ENCODE measurements around the gene PINK1.
"Not testable (repeated sequence)": the region's sequence is repeated elsewhere in the genome, so short reads cannot be mapped to it uniquely, and the experiment has no call there.

The PINK1 gene

DNA sequence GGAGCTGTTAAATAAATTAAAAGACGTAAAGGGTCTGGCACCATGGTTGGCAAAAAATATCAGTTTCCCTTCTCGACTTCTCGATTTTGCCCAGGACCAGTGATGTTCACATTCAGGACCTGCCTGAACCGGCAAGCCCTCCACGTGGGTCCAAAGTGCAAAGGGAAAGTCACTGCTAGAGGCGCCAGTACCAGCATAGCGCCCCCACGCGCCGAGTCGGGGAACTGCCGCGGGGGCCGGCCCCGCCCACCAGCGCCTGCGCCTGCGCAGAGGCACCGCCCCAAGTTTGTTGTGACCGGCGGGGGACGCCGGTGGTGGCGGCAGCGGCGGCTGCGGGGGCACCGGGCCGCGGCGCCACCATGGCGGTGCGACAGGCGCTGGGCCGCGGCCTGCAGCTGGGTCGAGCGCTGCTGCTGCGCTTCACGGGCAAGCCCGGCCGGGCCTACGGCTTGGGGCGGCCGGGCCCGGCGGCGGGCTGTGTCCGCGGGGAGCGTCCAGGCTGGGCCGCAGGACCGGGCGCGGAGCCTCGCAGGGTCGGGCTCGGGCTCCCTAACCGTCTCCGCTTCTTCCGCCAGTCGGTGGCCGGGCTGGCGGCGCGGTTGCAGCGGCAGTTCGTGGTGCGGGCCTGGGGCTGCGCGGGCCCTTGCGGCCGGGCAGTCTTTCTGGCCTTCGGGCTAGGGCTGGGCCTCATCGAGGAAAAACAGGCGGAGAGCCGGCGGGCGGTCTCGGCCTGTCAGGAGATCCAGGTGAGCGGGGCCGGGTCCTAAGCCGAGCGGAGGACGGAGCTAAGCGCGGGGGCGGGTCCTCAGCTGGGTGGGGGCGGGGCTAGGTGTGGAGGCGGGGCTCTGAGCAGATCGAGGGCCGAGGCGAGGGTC is at the start of gene PINK1:
PINK1 (plus strand) TSS at position 269 of the 875 bp plus-strand sequence; CDS start at position 360, 91 bp downstream.
- DNase-seq (ENCODE audit: low read depth), result peak; percentile 34

DNA sequence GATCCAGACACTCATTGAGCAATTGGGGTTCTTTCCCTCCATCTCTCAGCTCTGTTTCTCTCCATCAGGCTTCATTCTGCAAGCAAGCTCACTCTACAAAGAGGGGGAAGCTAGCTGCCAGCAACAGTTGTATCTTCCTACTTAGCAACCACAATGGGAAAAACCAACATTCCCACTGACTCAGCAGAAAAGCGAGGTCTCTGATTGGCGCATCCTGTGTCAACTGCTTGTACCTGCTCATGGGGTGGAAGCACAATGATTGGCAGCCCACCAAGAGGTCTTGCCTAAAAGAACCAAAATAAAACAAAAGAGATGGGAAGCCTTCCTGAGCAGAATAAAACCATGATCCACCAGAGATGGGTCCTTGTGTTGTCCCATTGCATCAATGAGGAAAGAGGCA is 48.4 kb upstream of the PINK1 start:
- DNase-seq (ENCODE audit: low read depth), result no peak

DNA sequence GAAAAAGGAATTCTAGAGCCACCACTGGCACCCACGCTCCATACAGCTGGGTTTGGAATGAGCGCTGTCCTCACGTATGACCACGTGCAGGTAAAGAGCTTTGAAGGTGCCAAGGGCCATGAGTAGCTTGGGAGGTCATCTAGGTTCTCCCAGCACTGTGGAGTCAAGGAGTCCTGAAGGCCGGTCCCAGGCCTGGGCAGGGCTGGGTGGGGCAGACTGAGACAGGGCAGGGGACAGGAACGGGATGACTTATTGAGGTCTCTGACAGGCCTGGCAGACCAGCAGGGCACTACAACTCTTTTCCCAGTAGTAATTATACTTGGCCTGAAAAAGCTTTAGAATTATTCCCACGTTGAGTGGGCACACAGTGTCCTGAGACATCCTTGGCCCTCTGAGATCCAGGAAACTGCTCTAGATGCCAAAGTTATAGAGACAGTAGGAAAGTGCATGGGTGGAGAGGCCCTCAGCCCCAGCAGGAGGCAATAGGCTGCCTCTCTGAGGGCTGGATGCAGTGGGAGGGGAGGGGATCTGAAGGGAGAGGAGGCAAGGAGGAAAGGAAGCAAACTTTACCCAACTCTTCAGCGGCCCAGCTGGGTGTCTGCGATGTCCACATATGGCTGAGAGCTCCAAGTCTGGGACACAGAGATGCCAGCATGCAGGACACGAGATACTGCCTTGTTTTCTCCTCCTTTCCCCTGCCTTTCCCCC is 46.2 kb upstream of the PINK1 start:
- DNase-seq (ENCODE audit: low read depth), result no peak

DNA sequence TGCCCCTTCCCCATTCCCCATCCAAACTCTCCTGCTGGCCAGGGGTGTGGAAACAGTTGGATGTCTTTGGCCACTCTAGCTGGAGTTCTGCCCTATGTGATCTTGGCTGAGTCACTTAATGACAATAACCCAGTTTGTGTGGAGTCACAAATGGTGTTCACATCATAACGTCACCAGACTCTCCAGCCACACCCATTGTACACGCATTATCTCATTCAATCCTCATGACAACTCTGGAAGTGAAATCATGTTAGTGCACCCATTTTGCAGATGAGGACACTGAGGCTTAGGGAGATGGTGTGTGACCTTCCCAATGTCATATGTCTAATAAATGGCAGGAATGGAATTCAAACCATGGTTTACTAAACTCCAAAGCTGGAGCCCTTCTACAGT is 45.6 kb upstream of the PINK1 start:
- DNase-seq (ENCODE audit: low read depth), result no peak

DNA sequence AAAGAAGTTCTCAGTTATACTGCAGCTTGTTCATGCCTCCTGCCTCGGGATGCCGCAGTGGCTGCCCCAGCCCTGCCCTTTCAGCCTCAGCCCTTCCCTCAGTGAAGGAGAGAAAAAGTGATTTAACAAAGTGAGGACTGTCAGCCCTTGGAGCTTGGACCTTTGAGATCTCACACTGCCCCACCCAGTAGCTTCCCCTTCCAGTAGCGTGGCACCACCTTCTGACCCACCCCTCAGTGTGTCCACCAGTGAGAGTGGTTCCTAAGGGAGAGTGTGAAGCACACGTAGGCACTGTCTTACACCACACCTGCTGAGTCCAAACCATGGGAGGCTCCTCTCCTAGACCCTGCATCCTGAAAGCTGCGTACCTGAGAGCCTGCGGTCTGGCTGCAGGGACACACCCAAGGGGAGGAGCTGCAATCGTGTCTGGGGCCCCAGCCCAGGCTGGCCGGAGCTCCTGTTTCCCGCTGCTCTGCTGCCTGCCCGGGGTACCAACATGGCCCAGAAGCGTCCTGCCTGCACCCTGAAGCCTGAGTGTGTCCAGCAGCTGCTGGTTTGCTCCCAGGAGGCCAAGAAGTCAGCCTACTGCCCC is 44.5 kb upstream of the PINK1 start, which contains the start of gene CDA:
CDA (plus strand) TSS at position 464 of the 592 bp plus-strand sequence; CDS start at position 497, 33 bp downstream.
- no peak for DNase-seq (ENCODE audit: low read depth)

DNA sequence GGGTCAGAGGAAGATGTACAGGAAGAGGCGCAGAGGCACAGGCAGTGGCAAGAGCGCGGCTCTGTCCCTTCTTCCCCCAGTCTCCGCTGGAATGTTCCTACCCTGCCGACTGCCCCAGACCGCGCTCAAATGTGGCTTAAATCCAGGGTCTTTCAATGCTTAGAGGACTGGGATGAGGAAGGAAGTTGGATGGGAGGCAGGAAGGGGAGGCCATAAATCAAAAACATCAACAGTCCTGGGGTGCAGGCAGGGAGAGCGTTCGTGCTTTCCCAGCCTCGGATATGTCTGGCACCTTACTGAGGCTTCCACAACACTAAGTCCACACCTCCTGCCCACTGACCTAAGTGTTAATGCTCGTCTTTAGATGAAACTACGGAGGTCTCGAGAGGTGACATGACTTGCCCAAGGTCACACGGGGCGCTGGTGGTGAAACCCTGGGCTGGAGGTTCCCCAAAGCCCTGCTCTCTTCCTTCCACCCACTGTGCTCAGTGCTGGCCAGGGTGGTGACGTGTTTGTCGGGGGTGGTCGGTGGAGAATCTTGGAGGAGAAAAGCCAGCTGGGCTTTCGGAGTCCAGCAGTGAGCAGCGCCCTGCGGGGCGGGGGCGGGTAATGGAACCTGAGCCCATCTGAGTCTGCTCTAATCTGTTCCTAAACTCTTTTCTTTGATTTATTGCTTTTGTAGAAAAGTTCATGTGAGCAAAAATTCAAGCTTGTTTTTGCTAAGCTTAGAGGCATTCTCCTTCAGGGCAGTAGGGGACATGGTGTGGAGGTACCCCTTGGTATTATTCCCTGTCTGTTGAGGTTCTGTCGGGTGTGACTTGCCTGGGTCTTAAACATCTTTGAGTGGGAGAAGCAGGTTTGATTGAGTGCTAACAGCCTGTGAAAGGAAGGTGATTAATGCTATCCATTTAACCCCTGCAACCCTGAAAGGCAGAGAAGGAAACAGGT is 43.7 kb upstream of the PINK1 start:
- no peak for DNase-seq (ENCODE audit: low read depth)

GRCh38 chr1:20590306-20590777 is 42.9 kb upstream of the PINK1 start:
- DNase-seq (ENCODE audit: low read depth), result no peak

DNA sequence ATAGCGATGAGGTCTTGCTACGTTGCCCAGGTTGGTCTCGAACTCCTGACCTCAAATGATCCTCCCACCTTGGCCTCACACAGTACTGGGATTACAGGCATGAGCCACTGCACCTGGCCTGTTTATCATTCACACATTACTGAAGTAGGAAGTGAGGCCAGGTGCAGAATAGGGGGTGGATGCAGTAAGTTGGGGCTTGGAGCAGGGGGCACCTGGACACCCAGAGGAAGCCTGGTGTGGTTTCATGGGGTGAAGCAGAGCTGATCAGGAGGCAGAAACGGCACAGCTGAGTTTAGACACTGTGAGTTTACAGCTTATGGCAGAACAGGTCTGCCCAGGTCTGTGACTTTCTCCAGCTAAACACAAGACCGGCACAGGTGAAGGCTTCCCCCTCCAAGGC is 39.5 kb upstream of the PINK1 start:
- DNase-seq (ENCODE audit: low read depth), result no peak

- DNase-seq (ENCODE audit: low read depth), result no peak
Observed at GRCh38 chr1:20594746-20595145, 38.5 kb upstream of the PINK1 start.

DNA sequence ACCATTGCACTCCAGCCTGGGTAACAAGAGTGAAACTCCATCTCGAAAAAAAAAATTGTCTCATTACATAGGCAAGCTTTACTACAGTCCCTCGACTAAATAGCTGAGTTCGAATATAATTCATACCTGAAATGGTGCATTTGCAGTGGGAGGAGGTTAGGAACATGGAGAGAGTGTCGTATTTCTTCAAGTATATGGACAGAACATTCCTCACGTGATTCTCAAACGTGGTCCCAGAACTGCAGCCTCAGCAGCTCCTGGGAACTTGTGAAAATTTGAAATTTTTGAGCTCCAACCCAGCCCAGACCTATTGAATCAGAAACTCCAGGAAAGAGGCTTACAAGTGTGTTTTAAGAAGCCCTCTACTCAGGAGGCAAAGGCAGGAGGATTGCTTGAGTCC is 37.2 kb upstream of the PINK1 start:
- no peak for DNase-seq (ENCODE audit: low read depth)

GRCh38 chr1:20597650-20598049 is 35.6 kb upstream of the PINK1 start:
- DNase-seq (ENCODE audit: low read depth), result no peak

DNA sequence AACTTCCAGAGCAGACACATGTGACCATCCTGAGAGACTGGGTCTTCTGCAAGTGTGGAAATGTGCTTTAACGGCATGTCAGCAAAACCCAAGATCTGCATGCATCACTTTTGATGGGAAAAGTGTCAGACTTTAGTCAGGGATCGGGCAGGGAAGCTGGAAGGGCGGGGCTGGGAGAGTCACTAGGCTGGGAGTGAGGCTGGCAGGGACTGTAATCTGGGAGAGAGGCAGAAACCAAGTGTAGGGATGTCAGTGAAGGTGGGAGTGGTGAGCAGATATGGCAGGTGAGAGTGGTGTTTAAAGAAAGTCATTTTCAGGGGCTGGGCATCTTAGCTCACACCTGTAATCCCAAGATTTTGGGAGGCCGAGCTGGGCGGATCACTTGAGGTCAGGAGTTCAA is 33.1 kb upstream of the PINK1 start:
- no peak for DNase-seq (ENCODE audit: low read depth)

DNA sequence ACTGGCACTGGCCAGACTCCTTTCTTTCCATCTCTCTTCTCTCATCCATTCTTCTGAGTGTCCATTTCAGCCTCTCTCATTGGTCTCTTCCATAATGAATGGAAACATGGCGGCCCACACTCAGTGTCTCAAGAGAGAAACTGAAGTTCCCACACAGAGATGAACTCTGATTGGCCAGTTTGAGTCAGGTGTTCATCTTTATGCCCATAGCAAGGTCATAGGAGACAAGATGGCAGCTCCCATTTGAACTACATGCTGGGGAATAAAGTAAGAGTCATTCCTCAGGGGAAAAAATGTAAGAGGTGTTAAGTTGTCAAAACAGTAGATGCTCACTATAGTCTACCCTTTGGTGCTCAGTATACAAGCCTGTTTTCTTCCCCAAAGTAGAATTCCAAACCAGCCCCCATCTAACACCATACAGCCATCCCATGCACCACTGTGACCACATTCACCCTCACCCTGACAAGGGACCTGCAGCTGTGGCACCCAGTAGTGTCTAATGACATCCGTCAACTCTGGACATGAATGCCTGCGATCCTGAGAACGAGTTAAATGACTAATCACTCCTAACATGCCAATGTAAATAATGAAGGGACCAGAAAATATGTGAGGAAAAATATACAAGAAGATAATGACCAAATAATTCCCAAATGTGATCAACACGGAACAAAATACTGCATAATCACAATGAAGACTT is 32.0 kb upstream of the PINK1 start:
- DNase-seq (ENCODE audit: low read depth), result no peak

DNA sequence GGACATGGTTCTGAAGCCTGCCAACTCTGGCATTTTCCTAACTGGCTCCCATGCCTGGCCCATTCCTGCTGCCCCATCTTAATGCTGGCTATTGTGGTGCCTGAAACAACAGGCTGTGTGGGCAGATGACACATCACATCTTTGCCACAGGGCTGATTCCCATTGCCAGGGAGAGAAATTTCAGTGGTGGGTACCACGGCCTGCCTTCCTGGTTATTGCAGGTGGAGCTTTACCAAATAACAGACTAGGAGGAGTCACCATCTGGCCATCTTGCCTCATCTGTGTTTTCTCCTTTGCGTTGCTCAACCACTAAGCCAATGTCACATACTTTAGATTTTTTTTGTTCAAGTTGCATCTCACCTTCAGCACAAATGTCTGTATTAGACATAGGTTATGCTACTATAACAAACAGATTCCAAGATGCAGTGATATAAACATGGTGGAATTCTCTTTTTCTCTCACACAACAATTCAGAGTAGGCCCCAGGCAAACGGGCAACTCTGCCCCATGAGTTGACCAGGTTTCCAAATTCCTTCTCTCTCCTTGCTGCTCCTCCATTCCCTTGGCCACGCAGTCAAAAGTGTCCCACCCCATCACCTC is 30.3 kb upstream of the PINK1 start:
- DNase-seq (ENCODE audit: low read depth), result no peak

- no peak for DNase-seq (ENCODE audit: low read depth)
Observed at GRCh38 chr1:20603504-20604464, 29.5 kb upstream of the PINK1 start.

DNA sequence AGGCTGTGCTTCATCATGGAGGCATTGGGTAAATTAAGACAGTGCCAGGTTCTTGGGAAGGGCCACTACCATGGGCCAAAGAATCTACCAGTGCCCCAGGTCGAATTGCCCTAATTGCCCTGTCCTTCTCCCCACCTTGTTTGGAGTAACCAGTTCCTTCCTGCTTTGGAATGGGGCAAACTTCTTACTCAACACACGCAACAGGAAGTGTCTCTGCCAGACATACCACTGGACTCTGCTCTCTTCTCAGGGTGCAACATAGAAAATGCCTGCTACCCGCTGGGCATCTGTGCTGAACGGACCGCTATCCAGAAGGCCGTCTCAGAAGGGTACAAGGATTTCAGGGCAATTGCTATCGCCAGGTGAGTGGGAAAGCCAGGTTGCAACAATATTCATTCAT is 28.6 kb upstream of the PINK1 start:
- DNase-seq (ENCODE audit: low read depth), result no peak

DNA sequence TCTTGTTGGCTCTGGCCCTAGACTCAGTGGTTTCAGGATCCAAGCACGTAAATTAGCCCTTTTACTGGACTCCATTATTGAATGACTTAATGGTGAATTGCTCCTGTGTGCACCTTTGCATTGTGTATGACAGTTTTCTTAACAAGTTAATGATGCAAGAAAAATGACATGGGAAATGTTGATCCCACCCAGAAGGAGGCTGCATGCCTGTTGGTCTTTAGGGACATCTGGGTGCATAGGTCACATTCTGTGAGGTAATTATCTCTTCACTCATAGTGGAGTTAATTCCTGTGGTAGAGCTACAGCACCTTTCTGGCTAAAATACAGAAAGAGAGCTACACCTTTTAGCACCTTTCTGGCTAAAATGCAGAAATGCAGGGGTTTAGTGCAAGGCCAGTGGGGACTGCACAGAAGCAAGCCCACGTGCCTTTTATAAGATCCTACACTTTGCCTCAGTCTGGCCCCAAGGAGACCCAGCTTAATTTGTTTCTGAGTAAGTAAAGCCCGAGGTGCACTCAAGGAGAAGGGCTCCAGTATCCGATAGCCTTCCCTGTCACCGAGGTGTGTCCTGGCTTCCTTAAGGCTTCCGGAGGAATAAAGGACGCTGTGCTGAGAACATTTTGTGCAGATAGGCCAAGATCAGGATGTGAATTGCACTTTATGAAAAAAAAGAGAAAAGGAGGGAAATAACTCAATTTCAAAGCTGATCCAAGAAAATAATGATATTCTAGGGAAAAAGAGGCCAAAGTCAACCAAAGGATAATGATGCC is 26.3 kb upstream of the PINK1 start:
- not testable (repeated sequence) for DNase-seq (ENCODE audit: low read depth)

DNA sequence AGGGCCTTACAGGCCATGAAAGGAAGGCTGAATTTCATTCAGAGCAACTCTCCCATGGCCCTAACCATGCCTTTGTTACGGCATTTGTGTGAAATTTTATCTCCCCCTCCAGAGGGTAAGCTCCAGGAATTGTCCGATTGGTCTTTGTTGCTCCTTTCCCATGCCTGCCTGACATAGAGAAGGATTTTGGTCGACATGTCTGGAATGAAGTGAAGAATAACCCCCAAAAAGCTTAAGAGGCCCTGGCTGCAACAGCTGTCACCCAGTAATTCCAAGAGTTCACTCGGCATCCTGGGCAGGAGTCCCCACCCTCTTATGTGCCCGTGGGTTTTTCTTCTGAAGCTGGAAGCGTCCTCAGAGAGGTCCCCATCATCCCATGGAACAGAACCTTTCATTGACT is 23.7 kb upstream of the PINK1 start:
- no peak for DNase-seq (ENCODE audit: low read depth)

- no peak for DNase-seq (ENCODE audit: low read depth)
Observed at GRCh38 chr1:20610970-20611369, 22.3 kb upstream of the PINK1 start.

Measured in fibroblast of the conjunctiva (primary cell).